Endothelial cell of umbilical vein (primary cell): Measurements from ENCODE around the gene MAML2. TPM values are rescaled to one million over a fixed set of nuclear protein-coding genes. Genes with fewer than 3 reads are reported as not detected.

ENCODE experiments used
- BruUV-seq: library from RNA; stranded (reverse); fragments of 400-500 nt; replicated peaks from 2 replicates; lab custom pipeline; 2021; lab: Mats Ljungman, UMichigan
- CTCF ChIA-PET: fragments of 300-600, 350-600 bp; sonication (Branson Sonifier 250); formaldehyde crosslinking; loops from one replicate; lab custom pipeline; 2021; ENCODE audit warnings: antibody characterized with exemption, inconsistent platforms; lab: Charles Lee
- POLR2A ChIA-PET: fragments of 300-600, 350-600 bp; sonication (Branson Sonifier 250); formaldehyde crosslinking; loops from one replicate; lab custom pipeline; 2021; ENCODE audit warnings: antibody characterized with exemption, inconsistent platforms; lab: Charles Lee
- DNase-seq: peaks from one replicate; pipeline ENCODE4 v3.0.0-alpha.2; 2011; ENCODE audit warnings: low read depth, low spot score
- FAIRE-seq: peaks from 2 replicates; lab custom pipeline; 2011; peaks lifted over from hg19 to GRCh38; lab: Jason Lieb, UNC
- H2AFZ ChIP-seq: 2 replicates; pipeline ENCODE4 v1.6.0; 2012; ENCODE audit warnings: low read depth, low read length, control low read depth, inconsistent platforms
- H3K27ac ChIP-seq: 2 replicates; pipeline ENCODE4 v1.5.1; 2011; ENCODE audit warnings: low read depth, mild to moderate bottlenecking, control low read depth, low read length, moderate library complexity; ENCODE audit not compliant: insufficient read depth
- H3K27me3 ChIP-seq, 2 experiments: 2 replicates each; pipeline versions ENCODE4 v1.6.0 to v1.6.1; 2011; ENCODE audit warnings: low read length in 2 of 2, mixed read lengths in 1 of 2; ENCODE audit not compliant: control insufficient read depth in 2 of 2, insufficient read depth in 2 of 2
- H3K36me3 ChIP-seq, 2 experiments: 2 replicates in 1 of 2; 3 replicates in 1 of 2; pipeline ENCODE4 v1.5.1; 2011; ENCODE audit warnings: low read length in 2 of 2, mild to moderate bottlenecking in 1 of 2, moderate library complexity in 1 of 2; ENCODE audit not compliant: control insufficient read depth in 2 of 2, insufficient read depth in 2 of 2; ENCODE audit errors: extremely low read depth in 1 of 2
- H3K4me1 ChIP-seq: 3 replicates; pipeline ENCODE4 v1.5.1; 2011; ENCODE audit warnings: mild to moderate bottlenecking, low read length; ENCODE audit not compliant: control insufficient read depth, insufficient read depth; ENCODE audit errors: extremely low read depth
- H3K4me2 ChIP-seq: 2 replicates; pipeline ENCODE4 v1.6.1; 2011; ENCODE audit warnings: low read length, control low read depth, mixed read lengths; ENCODE audit not compliant: insufficient read depth
- H3K4me3 ChIP-seq, 3 experiments: fragments of 200-600 bp in 1 of 3; sonication (generic), shearing (Covaris generic) in 1 of 3; replicated peaks in 1 of 3; 2 replicates each; pipeline ENCODE4 v1.5.1; 2011 to 2016; ENCODE audit warnings: control low read depth in 3 of 3, low read length in 3 of 3, mild to moderate bottlenecking in 2 of 3, inconsistent platforms in 1 of 3, low read depth in 1 of 3, moderate library complexity in 1 of 3; ENCODE audit not compliant: insufficient read depth in 1 of 3
- H3K79me2 ChIP-seq: 2 replicates; pipeline ENCODE4 v1.6.0; 2012; ENCODE audit warnings: low read length, inconsistent platforms; ENCODE audit not compliant: control insufficient read depth, insufficient read depth
- H3K9ac ChIP-seq: replicated peaks from 2 replicates; pipeline ENCODE3; 2011; ENCODE audit warnings: low read length, control low read depth; ENCODE audit not compliant: insufficient read depth; ENCODE audit errors: extremely low read depth
- H3K9me1 ChIP-seq: replicated peaks from 3 replicates; pipeline ENCODE4 v1.6.0; 2011; ENCODE audit warnings: mild to moderate bottlenecking, low read length; ENCODE audit not compliant: control insufficient read depth, insufficient read depth; ENCODE audit errors: extremely low read depth
- H3K9me3 ChIP-seq: replicated peaks from 2 replicates; pipeline ENCODE4 v1.5.1; 2012; ENCODE audit warnings: low read length, inconsistent platforms; ENCODE audit not compliant: control insufficient read depth, insufficient read depth
- H4K20me1 ChIP-seq: replicated peaks from 2 replicates; pipeline ENCODE3; 2011; ENCODE audit warnings: mild to moderate bottlenecking, low read length; ENCODE audit not compliant: control insufficient read depth, insufficient read depth; ENCODE audit errors: extremely low read depth
- EZH2 ChIP-seq: IDR thresholded peaks from 2 replicates; pipeline ENCODE4 v1.6.1; 2012; ENCODE audit warnings: borderline replicate concordance, low read depth, mild to moderate bottlenecking, moderate library complexity, low read length, inconsistent platforms; ENCODE audit not compliant: severe bottlenecking
- JUN ChIP-seq: IDR thresholded peaks from 2 replicates; pipeline ENCODE4 v1.6.1; 2011; ENCODE audit warnings: borderline replicate concordance, low read depth; ENCODE audit not compliant: insufficient read length, insufficient read depth
- MYC ChIP-seq: IDR thresholded peaks from one replicate; pipeline ENCODE4 v1.6.1; 2011; ENCODE audit warnings: mild to moderate bottlenecking, low read depth, low read length
- POLR2A ChIP-seq: IDR thresholded peaks from 2 replicates; pipeline ENCODE4 v1.6.1; 2012; ENCODE audit warnings: low read depth, mild to moderate bottlenecking, control low read depth, low read length
- POLR2AphosphoS5 ChIP-seq: IDR thresholded peaks from 2 replicates; pipeline ENCODE4 v1.6.1; 2012; ENCODE audit warnings: low read depth, mild to moderate bottlenecking, control low read depth, low read length, moderate library complexity; ENCODE audit not compliant: insufficient read depth
- dilution Hi-C: fragments of 300-500 bp; cut with MboI; formaldehyde crosslinking; loops from one replicate; pipeline ENCODE4 v1.15.0; 2019; ENCODE audit warnings: low sequenced_read_pairs; ENCODE audit not compliant: extremely low pct_ligation_motif_present
- intact Hi-C: fragments of 100-400 bp; cut with micrococcal nuclease; formaldehyde crosslinking; loops from one replicate; pipeline ENCODE4 v1.10.0; 2022
- polyA plus RNA-seq, 4 experiments: library from polyadenylated mRNA; depleted of rRNA in 3 of 4; stranded (reverse) in 3 of 4; unstranded in 1 of 4; fragments of >200 nt; gene quantifications; 2 replicates each; pipeline versions ENCODE4 v1.2.1 to v1.2.3, GENCODE V29; 2011 to 2012; ENCODE audit warnings: missing spikeins in 1 of 4
- total RNA-seq: library from RNA; stranded (reverse); gene quantifications from 2 replicates; pipeline ENCODE4 v1.2.3, GENCODE V29; 2021
- TF ChIP-seq, protein P1 (sequence below), 2 donors: IDR thresholded peaks; 1 replicate in 1 of 2; 2 replicates in 1 of 2; pipeline ENCODE4 v1.5.1; 2011; ENCODE audit warnings: low read length in 2 of 2, mild to moderate bottlenecking in 2 of 2, moderate library complexity in 2 of 2, control low read depth in 1 of 2, inconsistent platforms in 1 of 2, low read depth in 1 of 2; ENCODE audit not compliant: insufficient read depth in 1 of 2; ENCODE audit errors: extremely low read depth in 1 of 2
- TF ChIP-seq, protein P2 (sequence below): IDR thresholded peaks from 2 replicates; pipeline ENCODE4 v1.6.1; 2011; ENCODE audit not compliant: insufficient read depth, insufficient read length

Gene MAML2
- total and polyA plus RNA-seq, 2 donors (not counting 3 experiments of a cell fraction or from before 2014, with no cell fraction given): 12.4 to 16.8 TPM

DNA sequence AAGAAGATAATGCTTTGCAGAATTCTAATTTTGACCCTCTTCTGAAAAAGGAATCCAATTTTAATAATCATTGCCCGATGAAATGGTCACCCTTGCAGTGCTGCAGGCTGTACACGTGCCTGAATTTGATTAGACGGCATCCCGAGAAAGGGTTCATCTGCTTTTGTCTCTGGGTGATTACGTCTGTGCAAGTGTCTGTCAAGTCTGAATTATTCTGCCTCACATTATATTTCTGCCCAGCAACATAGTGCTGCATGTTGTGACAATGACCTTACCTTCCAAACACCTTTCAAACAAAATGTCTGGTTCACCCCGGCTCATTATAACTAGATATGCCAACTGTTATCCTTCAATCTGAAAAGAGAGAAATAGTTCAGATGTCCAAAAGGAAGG lies 164.1 kb downstream of the MAML2 start:
- FAIRE-seq (no peak), DNase-seq (no peak)
- ChIA-PET POLR2A (no interaction called here), CTCF (no interaction called here)
- H2AFZ ChIP-seq: no peak overlapping the region
- no peaks in the 10 kb centered on the region for H4K20me1 ChIP-seq
- no peak overlapping the region for H3K4me2 ChIP-seq
- dilution Hi-C loops: no loop called here
- H3K36me3 ChIP-seq: no peaks in the 10 kb centered on the region
- TF ChIP-seq POLR2A: no peak
- TF ChIP-seq EZH2: no peak
- TF ChIP-seq MYC: no peak
- TF ChIP-seq, protein P1, sequence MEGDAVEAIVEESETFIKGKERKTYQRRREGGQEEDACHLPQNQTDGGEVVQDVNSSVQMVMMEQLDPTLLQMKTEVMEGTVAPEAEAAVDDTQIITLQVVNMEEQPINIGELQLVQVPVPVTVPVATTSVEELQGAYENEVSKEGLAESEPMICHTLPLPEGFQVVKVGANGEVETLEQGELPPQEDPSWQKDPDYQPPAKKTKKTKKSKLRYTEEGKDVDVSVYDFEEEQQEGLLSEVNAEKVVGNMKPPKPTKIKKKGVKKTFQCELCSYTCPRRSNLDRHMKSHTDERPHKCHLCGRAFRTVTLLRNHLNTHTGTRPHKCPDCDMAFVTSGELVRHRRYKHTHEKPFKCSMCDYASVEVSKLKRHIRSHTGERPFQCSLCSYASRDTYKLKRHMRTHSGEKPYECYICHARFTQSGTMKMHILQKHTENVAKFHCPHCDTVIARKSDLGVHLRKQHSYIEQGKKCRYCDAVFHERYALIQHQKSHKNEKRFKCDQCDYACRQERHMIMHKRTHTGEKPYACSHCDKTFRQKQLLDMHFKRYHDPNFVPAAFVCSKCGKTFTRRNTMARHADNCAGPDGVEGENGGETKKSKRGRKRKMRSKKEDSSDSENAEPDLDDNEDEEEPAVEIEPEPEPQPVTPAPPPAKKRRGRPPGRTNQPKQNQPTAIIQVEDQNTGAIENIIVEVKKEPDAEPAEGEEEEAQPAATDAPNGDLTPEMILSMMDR (IDR thresholded peaks at IDR 0.05; ENCODE audit: extremely low read depth in 1 of 2, insufficient read depth in 1 of 2, low read depth in 1 of 2, low read length in 2 of 2): no peak
- TF ChIP-seq POLR2AphosphoS5: no peak
- no peak for TF ChIP-seq JUN
- TF ChIP-seq, protein P2, sequence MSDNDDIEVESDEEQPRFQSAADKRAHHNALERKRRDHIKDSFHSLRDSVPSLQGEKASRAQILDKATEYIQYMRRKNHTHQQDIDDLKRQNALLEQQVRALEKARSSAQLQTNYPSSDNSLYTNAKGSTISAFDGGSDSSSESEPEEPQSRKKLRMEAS: no peak
- H3K4me3 ChIP-seq: no peak overlapping the region
- no peak overlapping the region for H3K27ac ChIP-seq
- H3K79me2 ChIP-seq: no peaks in the 10 kb centered on the region
- no peaks in the 10 kb centered on the region for H3K9me3 ChIP-seq
- no TSS peak for BruUV-seq
- no peaks in the 10 kb centered on the region for H3K4me1 ChIP-seq
- no peaks in the 10 kb centered on the region for H3K9me1 ChIP-seq
- H3K27me3 ChIP-seq: no peaks in the 10 kb centered on the region
- no peak overlapping the region for H3K9ac ChIP-seq
- intact Hi-C loops: no loop called here
